Urothelium cell line (cell line): ENCODE measurements around the gene RTN4.

Experiments used
- DNase-seq: peaks from one replicate; pipeline ENCODE4 v3.0.0; 2011; ENCODE audit warnings: low spot score, mixed read lengths
- FAIRE-seq: peaks from 2 replicates; lab custom pipeline; 2011; peaks lifted over from hg19 to GRCh38; lab: Jason Lieb, UNC

The RTN4 gene

GRCh38 chr2:54975598-54976492 is 74.4 kb downstream of the RTN4 start:
- no peak for FAIRE-seq
- no peak for DNase-seq

- FAIRE-seq: no peak
These were observed 75.1 kb downstream of the RTN4 start for GRCh38 chr2:54975175-54975574.

GRCh38 chr2:54969940-54970338 is 80.3 kb downstream of the RTN4 start:
- FAIRE-seq (no peak), DNase-seq (no peak)

More at GRCh38 chr2:54975175-54975574, 75.1 kb downstream of the RTN4 start:
- DNase-seq: no peak

- FAIRE-seq: no peak
- no peak for DNase-seq
These were observed 80.8 kb downstream of the RTN4 start for GRCh38 chr2:54969295-54969939.

GRCh38 chr2:54968561-54969218 is 81.6 kb downstream of the RTN4 start:
- DNase-seq (no peak), FAIRE-seq (no peak)

- no peak for FAIRE-seq
- no peak for DNase-seq
These were observed 82.4 kb downstream of the RTN4 start for GRCh38 chr2:54967759-54968365.

- FAIRE-seq (no peak), DNase-seq (no peak)
These were observed 83.0 kb downstream of the RTN4 start for GRCh38 chr2:54967269-54967668.

GRCh38 chr2:54966837-54967236 is 83.4 kb downstream of the RTN4 start:
- FAIRE-seq: no peak
- no peak for DNase-seq

GRCh38 chr2:54966165-54966832 is 84.0 kb downstream of the RTN4 start:
- no peak for FAIRE-seq

GRCh38 chr2:54965425-54965824 is 84.8 kb downstream of the RTN4 start:
- FAIRE-seq (no peak), DNase-seq (no peak)

More at GRCh38 chr2:54966165-54966832, 84.0 kb downstream of the RTN4 start:
- DNase-seq: no peak

- FAIRE-seq (no peak), DNase-seq (no peak)
These were observed 85.4 kb downstream of the RTN4 start for GRCh38 chr2:54964816-54965215.

GRCh38 chr2:54964271-54964670 is 86.0 kb downstream of the RTN4 start:
- DNase-seq (no peak), FAIRE-seq (no peak)

GRCh38 chr2:54963476-54963875 is 86.8 kb downstream of the RTN4 start:
- no peak for FAIRE-seq
- DNase-seq: no peak

GRCh38 chr2:54962935-54963440 is 87.3 kb downstream of the RTN4 start:
- FAIRE-seq: no peak
- DNase-seq: no peak

- no peak for DNase-seq
- no peak for FAIRE-seq
These were observed 87.7 kb downstream of the RTN4 start for GRCh38 chr2:54962511-54962910.

GRCh38 chr2:54960164-54960563 is 90.1 kb downstream of the RTN4 start:
- FAIRE-seq (no peak), DNase-seq (no peak)

GRCh38 chr2:54958717-54959371 is 91.4 kb downstream of the RTN4 start:
- FAIRE-seq (no peak), DNase-seq (no peak)

- FAIRE-seq (no peak), DNase-seq (no peak)
These were observed 92.8 kb downstream of the RTN4 start for GRCh38 chr2:54957321-54957999.

- DNase-seq: no peak
- no peak for FAIRE-seq
These were observed 94.1 kb downstream of the RTN4 start for GRCh38 chr2:54956111-54956627.
